ENCODE results near the gene FAAP20.

Gene FAAP20

GRCh38 chr1:2170211-2170610 lies 24.4 kb downstream of the FAAP20 start:
- TF ChIP-seq CTCF (IDR thresholded peaks at IDR 0.05; ENCODE audit: insufficient read depth, low read depth, low read length, missing control alignments) = no peak
- no peak overlapping the region for H3K4me3 ChIP-seq (ENCODE audit: low read depth, low read length)
- DNase-seq (ENCODE audit: low read depth) = no peak

GRCh38 chr1:2169200-2169836 lies 25.3 kb downstream of the FAAP20 start:
- DNase-seq (ENCODE audit: low read depth) = no peak
- no peak for TF ChIP-seq CTCF (IDR thresholded peaks at IDR 0.05; ENCODE audit: insufficient read depth, low read depth, low read length, missing control alignments)
- no peak overlapping the region for H3K4me3 ChIP-seq (ENCODE audit: low read depth, low read length)

- H3K4me3 ChIP-seq (ENCODE audit: low read depth, low read length) = no peak overlapping the region
- TF ChIP-seq CTCF (IDR thresholded peaks at IDR 0.05; ENCODE audit: insufficient read depth, low read depth, low read length, missing control alignments) = no peak
- no peak for DNase-seq (ENCODE audit: low read depth)
Observed at GRCh38 chr1:2168535-2168934, 26.0 kb downstream of the FAAP20 start.

GRCh38 chr1:2168090-2168489 lies 26.5 kb downstream of the FAAP20 start:
- no peak for TF ChIP-seq CTCF (IDR thresholded peaks at IDR 0.05; ENCODE audit: insufficient read depth, low read depth, low read length, missing control alignments)
- H3K4me3 ChIP-seq (ENCODE audit: low read depth, low read length) = no peak overlapping the region
- DNase-seq (ENCODE audit: low read depth) = no peak

GRCh38 chr1:2166695-2167094 lies 27.9 kb downstream of the FAAP20 start:
- DNase-seq (ENCODE audit: low read depth) = no peak
- no peak overlapping the region for H3K4me3 ChIP-seq (ENCODE audit: low read depth, low read length)
- no peak for TF ChIP-seq CTCF (IDR thresholded peaks at IDR 0.05; ENCODE audit: insufficient read depth, low read depth, low read length, missing control alignments)

- no peak for DNase-seq (ENCODE audit: low read depth)
- no peak for TF ChIP-seq CTCF (IDR thresholded peaks at IDR 0.05; ENCODE audit: insufficient read depth, low read depth, low read length, missing control alignments)
- H3K4me3 ChIP-seq (ENCODE audit: low read depth, low read length) = no peak overlapping the region
Observed at GRCh38 chr1:2166254-2166653, 28.3 kb downstream of the FAAP20 start.

- no peak for TF ChIP-seq CTCF (IDR thresholded peaks at IDR 0.05; ENCODE audit: insufficient read depth, low read depth, low read length, missing control alignments)
- H3K4me3 ChIP-seq (ENCODE audit: low read depth, low read length) = no peak overlapping the region
- no peak for DNase-seq (ENCODE audit: low read depth)
Observed at GRCh38 chr1:2165646-2166045, 28.9 kb downstream of the FAAP20 start.

All from GM12865 (cell line).